Bronchial smooth muscle cell (primary cell): ENCODE results near the gene PRR22. TPM values are rescaled to one million over a fixed set of nuclear protein-coding genes. Genes with fewer than 3 reads are reported as not detected.

Source experiments
- total RNA-seq: library from RNA; depleted of rRNA; stranded (reverse); fragments of >200 nt; gene quantifications from 2 replicates; pipeline ENCODE4 v1.2.1, GENCODE V29; 2014

Gene PRR22
- 0.09 and 0.16 TPM in 2 replicates for total RNA-seq

DNA sequence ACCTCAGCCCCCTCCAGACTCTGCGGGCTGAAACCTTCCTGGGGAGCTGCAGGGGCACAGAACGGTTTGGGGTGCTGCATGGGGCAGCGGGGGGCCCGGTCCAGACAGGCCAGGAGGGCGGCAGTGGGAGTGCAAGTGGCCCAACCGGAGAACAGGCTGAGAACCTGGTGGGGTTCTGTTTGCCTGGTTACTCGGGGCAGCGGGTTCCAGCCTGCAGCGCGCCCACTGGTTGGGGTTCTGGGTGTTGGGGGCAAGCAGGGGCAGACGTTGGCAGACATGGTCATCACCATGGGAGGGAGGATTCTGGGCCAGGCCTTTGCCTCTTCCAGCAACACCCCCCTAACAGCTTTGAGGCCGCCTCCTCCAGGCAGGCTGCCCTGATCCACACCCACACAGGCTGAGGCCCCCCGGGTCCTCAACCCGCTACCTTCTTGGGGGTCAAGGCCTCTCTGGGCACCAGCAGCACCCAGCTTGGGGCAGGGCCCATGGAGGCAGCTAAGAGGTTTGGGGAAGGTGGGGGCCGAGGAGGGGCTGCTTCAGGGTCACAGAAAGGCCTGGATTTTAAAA, at the start of gene PRR22:
Gene PRR22 (minus strand): TSS at position 166 of the 567 bp plus-strand sequence. CDS start 86 bp downstream, at position 80.

DNA sequence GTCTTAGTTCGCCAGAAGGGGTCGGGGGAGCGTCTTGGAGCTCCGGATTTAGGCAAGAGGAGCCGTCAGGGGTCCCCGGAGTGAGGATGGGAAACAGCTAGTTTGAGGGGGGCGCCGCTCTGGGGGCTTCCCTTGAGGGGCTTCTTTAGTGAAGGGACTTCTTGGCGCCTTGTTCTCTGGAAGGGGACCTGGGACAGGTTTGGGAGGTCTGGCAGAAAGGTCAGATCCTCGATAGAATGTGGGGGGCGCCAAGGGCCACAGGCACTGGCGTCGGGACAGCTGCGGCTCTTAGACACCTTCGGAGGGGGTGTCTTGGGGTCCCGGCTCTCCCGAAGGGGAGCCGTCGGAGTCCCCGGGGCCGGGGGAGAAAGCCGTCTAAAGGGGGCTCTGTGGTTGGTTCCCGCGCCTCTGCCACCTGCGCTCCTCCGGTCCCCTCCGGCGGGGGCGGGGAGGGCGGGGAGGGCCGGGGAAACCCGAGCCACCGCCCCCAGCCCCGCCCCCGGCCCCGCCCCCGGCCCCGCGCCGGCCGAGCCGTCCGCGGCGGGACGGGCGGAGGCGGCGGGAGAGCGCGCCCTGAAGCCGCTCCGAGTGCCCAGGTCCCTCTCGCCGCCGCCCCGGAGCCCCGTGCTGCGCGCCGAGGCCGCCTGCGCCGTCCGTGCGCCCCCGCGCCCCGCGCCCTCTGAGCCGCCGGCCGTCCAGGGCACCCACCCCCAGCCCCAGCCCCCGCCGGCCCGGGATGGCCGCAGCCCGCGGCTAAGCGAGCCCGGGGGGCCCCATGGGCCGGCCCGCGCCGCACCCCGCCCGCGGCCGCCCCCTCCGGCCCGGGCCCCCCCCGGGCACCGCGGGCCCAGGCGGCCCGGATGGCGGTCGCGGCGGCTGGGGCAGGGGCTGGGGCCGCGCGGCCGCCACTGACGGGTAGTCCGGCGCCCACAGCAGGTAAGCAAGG, 20.2 kb upstream of the PRR22 start, which contains the start of gene NRTN:
Gene NRTN (plus strand): TSS at position 552 of the 946 bp plus-strand sequence. CDS start 19,099 bp downstream, outside the sequence.

DNA sequence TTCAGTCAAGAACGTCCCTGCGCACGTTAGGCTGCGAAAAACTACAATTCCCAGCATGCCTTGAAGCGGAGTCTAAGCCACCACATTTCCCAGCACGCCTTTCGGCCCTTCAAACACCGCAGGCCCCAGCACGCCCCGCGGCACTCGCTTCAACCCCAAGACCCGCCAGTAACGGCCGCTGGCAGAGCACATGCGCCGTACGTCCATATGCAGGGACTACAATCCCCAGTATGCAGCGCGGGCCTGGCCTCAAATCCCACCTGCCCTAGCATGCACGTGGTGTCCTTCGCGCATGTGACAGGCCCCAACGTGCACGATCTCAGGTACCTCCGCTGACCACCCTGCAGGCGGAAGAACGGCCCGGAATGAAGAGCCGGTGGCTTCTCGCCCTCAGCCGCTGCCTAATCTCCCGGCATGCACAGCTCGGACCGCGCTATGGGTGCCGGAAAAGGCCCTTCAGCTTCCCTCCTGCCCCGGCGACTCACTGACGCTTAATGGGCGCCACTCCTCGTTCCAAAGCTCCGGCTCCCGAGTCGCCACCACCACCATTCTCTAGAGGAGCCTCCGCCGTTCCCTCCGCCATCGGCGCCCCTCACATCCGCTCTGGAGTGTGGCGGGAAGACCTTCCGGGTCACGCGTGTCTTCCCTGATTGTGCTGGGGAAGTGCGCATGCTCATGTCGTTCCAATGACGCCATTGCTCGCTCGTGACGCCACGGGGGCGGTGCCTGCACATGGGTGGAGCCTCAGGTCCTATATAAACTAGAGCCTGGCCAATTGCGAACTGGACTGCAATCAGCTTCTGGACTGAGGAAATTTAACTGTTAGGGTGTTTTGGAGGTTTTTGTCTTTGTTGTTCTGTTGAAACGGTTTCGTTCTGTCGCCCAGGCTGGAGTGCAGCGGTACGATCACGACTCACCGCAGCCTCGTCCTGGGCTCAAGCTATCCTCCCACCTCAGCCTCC, 6.3 kb upstream of the PRR22 start, which contains the start of gene DUS3L:
Gene DUS3L (minus strand): TSS at position 605 of the 962 bp plus-strand sequence. CDS start 22 bp downstream, at position 583.

Other genes with a start within 250 kb of the PRR22 start
- gene TINCR, start 216.8 kb downstream of the PRR22 start, total RNA-seq: under 0.01 TPM in 2 replicates
- gene SAFB2, start 162.0 kb downstream of the PRR22 start, total RNA-seq: 31.1 and 48.9 TPM in 2 replicates
- gene SAFB, start 161.7 kb downstream of the PRR22 start, total RNA-seq: 54.8 and 55.3 TPM in 2 replicates
- 59.5 and 69.2 TPM in 2 replicates for gene MICOS13, start 104.2 kb downstream of the PRR22 start, total RNA-seq
- gene HSD11B1L, start 103.7 kb downstream of the PRR22 start, total RNA-seq: 10.5 and 12.0 TPM in 2 replicates
- 624 and 820 TPM in 2 replicates for gene RPL36, start 94.5 kb downstream of the PRR22 start, total RNA-seq
- gene LONP1, start 64.6 kb downstream of the PRR22 start, total RNA-seq: 71.9 and 105 TPM in 2 replicates
- gene CATSPERD, start 64.1 kb downstream of the PRR22 start, total RNA-seq: not detected in 2 replicates
- 22.9 and 31.2 TPM in 2 replicates for gene DUS3L, start 6.4 kb upstream of the PRR22 start, total RNA-seq
- under 0.01 and 0.17 TPM in 2 replicates for gene NRTN, start 20.3 kb upstream of the PRR22 start, total RNA-seq
- gene FUT6, start 55.0 kb upstream of the PRR22 start, total RNA-seq: 0.09 and 0.16 TPM in 2 replicates
- not detected in 2 replicates for gene FUT3, start 66.7 kb upstream of the PRR22 start, total RNA-seq
- not detected in 2 replicates for gene FUT5, start 85.8 kb upstream of the PRR22 start, total RNA-seq
- 230 and 313 TPM in 2 replicates for gene NDUFA11, start 119.0 kb upstream of the PRR22 start, total RNA-seq
- 6.4 and 7.6 TPM in 2 replicates for gene VMAC, start 120.1 kb upstream of the PRR22 start, total RNA-seq
- gene CAPS, start 129.5 kb upstream of the PRR22 start, total RNA-seq: 4.6 and 8.8 TPM in 2 replicates
- 35.3 and 43.1 TPM in 2 replicates for gene RANBP3, start 193.4 kb upstream of the PRR22 start, total RNA-seq